ENCODE results near the gene AATK. TPM values are rescaled to one million over a fixed set of nuclear protein-coding genes. Genes with fewer than 3 reads are reported as not detected.

AATK gene
- total RNA-seq, 1 experiment from 2014 or later: 4.4 TPM

DNA sequence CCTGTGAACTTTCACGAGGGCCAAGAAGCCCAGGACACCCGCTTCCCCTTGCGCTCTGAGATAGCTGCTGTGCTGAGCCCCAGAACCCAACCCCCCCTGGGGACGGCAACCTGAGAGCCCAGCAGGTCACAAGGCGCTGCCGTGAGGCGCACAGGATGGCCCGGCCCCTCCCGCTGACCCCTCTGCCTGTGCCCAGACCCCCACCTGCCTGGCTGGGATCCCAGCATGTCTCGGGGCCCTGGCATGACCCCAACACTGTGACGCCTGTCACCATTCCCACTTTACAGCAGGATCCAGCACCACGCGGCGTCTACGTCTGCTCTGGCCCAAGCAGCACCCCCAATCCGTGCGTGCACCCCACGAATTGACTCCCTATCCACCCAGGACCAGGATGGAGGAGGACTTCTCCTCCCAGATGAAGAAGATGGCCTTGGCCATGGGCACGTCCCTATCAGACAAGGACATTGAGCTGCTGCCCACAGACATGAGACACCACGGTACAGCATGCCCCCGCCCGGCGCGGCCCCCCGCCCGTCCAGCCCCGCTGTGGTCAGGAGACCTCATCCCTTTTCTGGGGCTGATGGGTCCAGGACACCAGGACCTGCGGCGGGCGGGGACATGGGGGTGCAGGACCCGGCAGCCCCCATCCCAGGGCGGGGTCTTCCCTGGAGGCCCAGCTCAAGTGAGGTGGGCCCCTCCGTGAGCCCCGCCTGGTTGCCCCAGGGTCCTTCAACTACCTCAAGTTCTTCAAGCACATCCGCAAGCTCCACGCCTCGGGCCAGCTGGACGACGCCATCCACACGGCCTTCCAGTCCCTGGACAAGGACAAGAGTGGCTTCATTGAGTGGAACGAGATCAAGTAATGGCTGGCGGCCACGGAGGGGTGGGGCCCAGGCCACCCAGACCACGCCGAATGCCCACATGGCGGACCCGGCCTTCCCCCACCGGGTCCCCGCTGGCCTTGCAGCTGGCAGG is 15.1 kb upstream of the AATK start:
- ATAC-seq: no peak
- TF ChIP-seq EZH2 (IDR thresholded peaks at IDR 0.05): no peak
- TF ChIP-seq EGR1 (IDR thresholded peaks at IDR 0.05; ENCODE audit: low read depth): no peak
- TF ChIP-seq, protein P1, sequence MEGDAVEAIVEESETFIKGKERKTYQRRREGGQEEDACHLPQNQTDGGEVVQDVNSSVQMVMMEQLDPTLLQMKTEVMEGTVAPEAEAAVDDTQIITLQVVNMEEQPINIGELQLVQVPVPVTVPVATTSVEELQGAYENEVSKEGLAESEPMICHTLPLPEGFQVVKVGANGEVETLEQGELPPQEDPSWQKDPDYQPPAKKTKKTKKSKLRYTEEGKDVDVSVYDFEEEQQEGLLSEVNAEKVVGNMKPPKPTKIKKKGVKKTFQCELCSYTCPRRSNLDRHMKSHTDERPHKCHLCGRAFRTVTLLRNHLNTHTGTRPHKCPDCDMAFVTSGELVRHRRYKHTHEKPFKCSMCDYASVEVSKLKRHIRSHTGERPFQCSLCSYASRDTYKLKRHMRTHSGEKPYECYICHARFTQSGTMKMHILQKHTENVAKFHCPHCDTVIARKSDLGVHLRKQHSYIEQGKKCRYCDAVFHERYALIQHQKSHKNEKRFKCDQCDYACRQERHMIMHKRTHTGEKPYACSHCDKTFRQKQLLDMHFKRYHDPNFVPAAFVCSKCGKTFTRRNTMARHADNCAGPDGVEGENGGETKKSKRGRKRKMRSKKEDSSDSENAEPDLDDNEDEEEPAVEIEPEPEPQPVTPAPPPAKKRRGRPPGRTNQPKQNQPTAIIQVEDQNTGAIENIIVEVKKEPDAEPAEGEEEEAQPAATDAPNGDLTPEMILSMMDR (IDR thresholded peaks at IDR 0.05 in 2 of 3, conservative IDR thresholded peaks at IDR 0.05 in 1 of 3; ENCODE audit: borderline replicate concordance in 1 of 3, insufficient read depth in 1 of 3, low read depth in 2 of 3, low read length in 2 of 3): no peak
- TF ChIP-seq ELF1 (IDR thresholded peaks at IDR 0.05; ENCODE audit: borderline replicate concordance, low read depth): no peak
- Histone ChIP-seq H3K27me3 (ENCODE audit: insufficient read depth, low read length) (no peaks in the 10 kb centered on the region), H4K20me1 (ENCODE audit: insufficient read depth) (no peaks in the 10 kb centered on the region), H3K9me2 (ENCODE audit: insufficient read depth) (no peaks in the 10 kb centered on the region), H3K4me2 (ENCODE audit: low read length) (no peak overlapping the region), H3K4me3 (replicated peaks in 1 of 2; ENCODE audit: low read depth in 1 of 2, low read length in 2 of 2) (no peak overlapping the region), H2AFZ (ENCODE audit: low read depth, low read length, poor library complexity, severe bottlenecking) (no peak overlapping the region), H3K27ac (ENCODE audit: low read depth, low read length) (no peak overlapping the region), H3K4me1 (ENCODE audit: control insufficient read depth in 1 of 2, insufficient read depth in 2 of 2, low read length in 2 of 2) (no peaks in the 10 kb centered on the region), H3K9ac (ENCODE audit: low read length) (no peak overlapping the region), H3K79me2 (ENCODE audit: insufficient read depth, low read length) (no peaks in the 10 kb centered on the region), H3K36me3 (ENCODE audit: control insufficient read depth in 1 of 2, insufficient read depth in 2 of 2, low read length in 2 of 2) (no peaks in the 10 kb centered on the region), H3K9me3 (ENCODE audit: control insufficient read depth in 1 of 2, insufficient read depth in 1 of 2, low read depth in 1 of 2, low read length in 2 of 2) (no peaks in the 10 kb centered on the region)
- intact Hi-C loops (cut with micrococcal nuclease): no loop called here
- no peak for DNase-seq (ENCODE audit: low read depth, low spot score)
- BruUV-seq (replicated peaks): no TSS peak
- RAD21 ChIA-PET (ENCODE audit: low non-redundant PET in 1 of 2, low total read pairs in 2 of 2, uncharacterized antibody in 2 of 2, unreplicated experiment in 2 of 2): no interaction called here
- CTCF ChIA-PET: no interaction called here
- POLR2A ChIA-PET: no interaction called here

DNA sequence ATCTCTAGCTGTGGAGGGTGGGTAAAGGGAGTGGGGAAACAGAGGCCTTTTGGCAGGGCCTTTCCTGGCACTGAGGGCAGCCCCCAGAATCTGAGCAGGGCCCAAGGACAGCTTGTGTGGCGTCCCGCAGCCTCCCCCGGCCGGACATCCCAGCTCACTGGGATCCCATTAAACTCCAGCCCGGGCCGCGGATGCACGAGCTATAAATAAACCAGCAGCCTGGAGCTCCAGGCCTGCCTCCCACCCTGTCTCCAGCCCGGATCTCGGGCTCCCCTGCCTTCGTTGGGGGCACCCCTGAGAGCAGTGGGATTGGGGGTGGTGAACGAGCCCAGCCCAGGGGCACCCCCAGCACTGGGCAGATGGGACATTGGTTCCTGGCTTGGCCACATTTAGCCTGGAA is 13.8 kb upstream of the AATK start:
- Histone ChIP-seq H4K20me1 (ENCODE audit: insufficient read depth) (no peaks in the 10 kb centered on the region), H3K4me3 (replicated peaks in 1 of 2; ENCODE audit: low read depth in 1 of 2, low read length in 2 of 2) (no peak overlapping the region), H3K4me2 (ENCODE audit: low read length) (no peak overlapping the region), H3K79me2 (ENCODE audit: insufficient read depth, low read length) (no peaks in the 10 kb centered on the region), H3K9me3 (ENCODE audit: control insufficient read depth in 1 of 2, insufficient read depth in 1 of 2, low read depth in 1 of 2, low read length in 2 of 2) (peaks cover 0 to 6% of the 10 kb centered on the region in 2 experiments; a peak in 1 of 4 replicates), H3K36me3 (ENCODE audit: control insufficient read depth in 1 of 2, insufficient read depth in 2 of 2, low read length in 2 of 2) (no peaks in the 10 kb centered on the region), H3K4me1 (ENCODE audit: control insufficient read depth in 1 of 2, insufficient read depth in 2 of 2, low read length in 2 of 2) (no peaks in the 10 kb centered on the region), H2AFZ (ENCODE audit: low read depth, low read length, poor library complexity, severe bottlenecking) (no peak overlapping the region), H3K27ac (ENCODE audit: low read depth, low read length) (no peak overlapping the region), H3K9me2 (ENCODE audit: insufficient read depth) (no peaks in the 10 kb centered on the region), H3K9ac (ENCODE audit: low read length) (no peak overlapping the region), H3K27me3 (ENCODE audit: insufficient read depth, low read length) (no peaks in the 10 kb centered on the region)
- POLR2A ChIA-PET: no interaction called here
- no TSS peak for BruUV-seq (replicated peaks)
- RAD21 ChIA-PET (ENCODE audit: low non-redundant PET in 1 of 2, low total read pairs in 2 of 2, uncharacterized antibody in 2 of 2, unreplicated experiment in 2 of 2): no interaction called here
- CTCF ChIA-PET: no interaction called here
- DNase-seq (ENCODE audit: low read depth, low spot score) (no peak), ATAC-seq (no peak)
- no peak for TF ChIP-seq POLR2A (IDR thresholded peaks at IDR 0.05; ENCODE audit: borderline replicate concordance, extremely low read depth, insufficient read depth, insufficient read length)
- TF ChIP-seq EZH2 (IDR thresholded peaks at IDR 0.05): no peak
- TF ChIP-seq, protein P1 (IDR thresholded peaks at IDR 0.05 in 2 of 3, conservative IDR thresholded peaks at IDR 0.05 in 1 of 3; ENCODE audit: borderline replicate concordance in 1 of 3, insufficient read depth in 1 of 3, low read depth in 2 of 3, low read length in 2 of 3): no peak
- TF ChIP-seq JUND (IDR thresholded peaks at IDR 0.05): no peak
- no peak for TF ChIP-seq ELF1 (IDR thresholded peaks at IDR 0.05; ENCODE audit: borderline replicate concordance, low read depth)
- intact Hi-C loops (cut with micrococcal nuclease): no loop called here

Data from HCT116 (cell line).